A549 treated with AZD9567 at 1 μM for 4 hours (cell line): ENCODE measurements around the gene CLHC1. TPM values are rescaled to one million over a fixed set of nuclear protein-coding genes. Genes with fewer than 3 reads are reported as not detected.

Experiments
- total RNA-seq: library from RNA; stranded (reverse); fragments of 200-300 nt; extraction: Qiagen RNA extraction; gene quantifications from 5 replicates; pipeline ENCODE4 v1.2.3, GENCODE V29; 2022; ENCODE audit not compliant: insufficient read depth

CLHC1 gene
- 1.9 to 3.0 TPM (median 2.3 TPM) in 4 of 5 replicates, not detected in the other for total RNA-seq

DNA sequence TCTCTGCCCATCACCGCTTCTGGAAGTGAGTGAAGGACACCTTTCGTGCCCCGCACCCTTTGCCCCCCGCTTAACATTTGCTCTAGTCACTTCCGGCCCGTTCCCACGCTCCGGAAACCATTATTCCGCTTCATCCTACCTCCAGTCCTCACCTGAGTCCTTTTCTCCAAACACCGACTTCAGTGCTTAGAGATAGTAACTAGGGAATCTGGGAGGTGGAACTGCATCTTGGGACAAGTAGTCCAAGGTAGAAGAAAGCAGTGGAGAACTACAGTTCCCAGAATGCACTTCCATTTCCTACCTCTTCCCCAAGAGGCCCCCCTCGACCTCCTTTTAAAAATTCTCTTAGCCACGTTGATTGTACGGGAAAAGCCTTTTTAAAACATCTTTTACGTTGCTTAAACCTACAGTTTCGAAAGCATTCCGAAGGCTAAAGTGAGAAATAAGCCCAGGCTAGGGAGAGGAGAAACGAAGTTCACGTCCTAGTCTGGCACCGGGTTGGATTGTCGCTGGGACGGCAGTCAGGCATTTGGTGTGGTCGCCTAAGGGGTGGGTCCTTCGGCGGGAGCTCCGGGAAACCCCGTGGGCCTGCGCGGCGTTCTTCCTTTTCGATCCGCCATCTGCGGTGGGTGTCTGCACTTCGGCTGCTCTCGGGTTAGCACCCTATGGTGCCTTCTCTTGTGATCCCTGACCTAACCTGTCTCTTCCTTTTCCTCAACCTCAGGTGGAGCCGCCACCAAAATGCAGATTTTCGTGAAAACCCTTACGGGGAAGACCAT, at the start of gene CLHC1, which contains the start of gene RPS27A:
TSS of gene CLHC1 (minus strand) at position 210 of the 779 bp plus-strand sequence. CDS start 9,882 bp downstream, outside the sequence.
TSS of gene RPS27A (plus strand) at position 605 of the 779 bp plus-strand sequence. CDS start at position 742, 137 bp downstream.

GRCh38 chr2:55268907-55269644, 37.0 kb upstream of the CLHC1 start, which contains the start of gene MTIF2:
Gene MTIF2, minus strand, starts transcription at chr2:55269231. Its CDS starts 5,373 bp downstream, at chr2:55263858.

Other genes with a start within 250 kb of the CLHC1 start
- gene RTN4, start 181.8 kb downstream of the CLHC1 start, total RNA-seq, result 475 to 632 TPM (median 497 TPM) in 5 replicates
- gene RPS27A, start 395 bp upstream of the CLHC1 start, total RNA-seq, result 2,308 to 2,664 TPM (median 2,577 TPM) in 5 replicates
- gene MTIF2, start 36.9 kb upstream of the CLHC1 start, total RNA-seq, result 37.1 to 44.5 TPM (median 38.9 TPM) in 5 replicates
- gene CCDC88A, start 187.6 kb upstream of the CLHC1 start, total RNA-seq, result 19.2 to 27.2 TPM (median 23.0 TPM) in 5 replicates